Spleen (tissue), 11 donors: ENCODE results near the gene POLE. TPM values are rescaled to one million over a fixed set of nuclear protein-coding genes. Genes with fewer than 3 reads are reported as not detected.
A peak's percentile ranks its signal among the peaks of the same experiment; 100 is the strongest.

Experiments used
- DNase-seq: peaks from one replicate; pipeline ENCODE4 v3.0.0-alpha.2; 2020
- H3K27ac ChIP-seq, 8 donors: fragments of 200-600 bp; sonication (generic) in 7 of 8; 1 replicate in 4 of 8; 2 replicates in 4 of 8; pipeline versions ENCODE4 v1.5.0 to v1.8.0; 2016 to 2021; ENCODE audit warnings: inconsistent platforms in 4 of 8, mild to moderate bottlenecking in 4 of 8, moderate library complexity in 1 of 8
- H3K27me3 ChIP-seq, 7 donors: fragments of 200-600 bp; sonication (generic) in 6 of 7; replicated peaks in 1 of 7; 1 replicate in 4 of 7; 2 replicates in 3 of 7; pipeline versions ENCODE4 v1.5.0 to v1.8.0; 2016 to 2021; ENCODE audit warnings: inconsistent platforms in 3 of 7, mild to moderate bottlenecking in 1 of 7
- H3K36me3 ChIP-seq, 6 donors: fragments of 200-600 bp; sonication (generic) in 5 of 6; 1 replicate in 4 of 6; 2 replicates in 2 of 6; pipeline versions ENCODE4 v1.5.0 to v1.8.0; 2016 to 2021; ENCODE audit warnings: inconsistent platforms in 2 of 6
- H3K4me1 ChIP-seq, 6 donors: fragments of 200-600 bp; sonication (generic) in 5 of 6; 1 replicate in 3 of 6; 2 replicates in 3 of 6; pipeline versions ENCODE4 v1.5.0 to v1.8.0; 2016 to 2021; ENCODE audit warnings: inconsistent platforms in 3 of 6
- H3K4me3 ChIP-seq, 8 donors: fragments of 200-600 bp; sonication (generic) in 7 of 8; 1 replicate in 4 of 8; 2 replicates in 4 of 8; pipeline versions ENCODE4 v1.5.0 to v1.8.0; 2016 to 2021; ENCODE audit warnings: inconsistent platforms in 4 of 8, mild to moderate bottlenecking in 4 of 8, moderate library complexity in 2 of 8
- H3K9me3 ChIP-seq, 8 donors: fragments of 200-600 bp; sonication (generic) in 7 of 8; 1 replicate in 4 of 8; 2 replicates in 4 of 8; pipeline versions ENCODE4 v1.5.0 to v1.8.0; 2016 to 2021; ENCODE audit warnings: inconsistent platforms in 4 of 8
- CTCF ChIP-seq, 11 experiments: fragments of 200-600 bp in 7 of 11; fragments of 450-650 bp in 4 of 11; sonication (generic) in 4 of 11; IDR thresholded peaks in 8 of 11; conservative IDR thresholded peaks in 3 of 11; 1 replicate in 7 of 11; 2 replicates in 4 of 11; pipeline versions ENCODE4 v1.4.0 to v1.8.0; 2016 to 2021; ENCODE audit warnings: antibody characterized with exemption in 11 of 11, inconsistent platforms in 4 of 11, mild to moderate bottlenecking in 1 of 11
- POLR2A ChIP-seq, 3 donors: fragments of 450-650 bp; IDR thresholded peaks; one replicate each; pipeline ENCODE4 v1.5.1; 2017; ENCODE audit warnings: antibody characterized with exemption in 3 of 3, mild to moderate bottlenecking in 1 of 3
- POLR2AphosphoS5 ChIP-seq, 3 donors: sonication (generic); formaldehyde crosslinking; IDR thresholded peaks; one replicate each; pipeline ENCODE4 v1.5.1; 2017; ENCODE audit warnings: antibody characterized with exemption in 3 of 3
- WGBS, 5 donors: extraction: QIAGEN DNeasy Blood & Tissue Kit in 3 of 5; methylation state at CpG; one replicate each; pipeline versions ENCODE4 v1.1.5 to v1.1.7; 2013 to 2018; 5-methylcytosine and 5-hydroxymethylcytosine counted together
- intact Hi-C: fragments of 100-400 bp; cut with DNase I; formaldehyde crosslinking; loops from one replicate; pipeline ENCODE4 v1.15.0; 2023; ENCODE audit warnings: low total_unique reads
- polyA plus RNA-seq, 3 donors: library from polyadenylated mRNA; stranded (reverse); fragments of 200-250 nt; gene quantifications; one replicate each; pipeline ENCODE4 v1.2.1, GENCODE V29; 2013
- total RNA-seq, 7 donors: library from RNA; depleted of rRNA in 3 of 7; stranded (reverse); fragments of >200 nt in 3 of 7; fragmentation: NEBNext Ultra II Directional in 4 of 7; extraction: Animal tissue kit (Norgen Biotek cat#: 25700) in 4 of 7; gene quantifications; one replicate each; pipeline versions ENCODE4 v1.1.0 to v1.2.1, GENCODE V29; 2016 to 2021
- donor health status: healthy with polysubstance abuse.
- donor health status: DM: no; HTN: no; CAD: no; lungs with moderate emphysema.
- donor health status: DM: no; HTN: no; CAD: no.
- donor health status: Bipolar disorder and iron deficiency.
- donor health status: healthy.
- donor health status: DM: no; HTN: no; CAD: no.
- donor health status: DM: yes; HTN: yes; CAD: no.

The POLE gene
- total and polyA plus RNA-seq, 10 donors = 18.1 to 122 (median 89.4) TPM

- peaks cover 9 to 100% (median 95%) of the 10 kb centered on the region in 6 donors for H3K36me3 ChIP-seq
- 86 to 94% (median 89%) methylated on average over 16 to 30 of the region's 30 CpGs for WGBS, 5 donors
- intact Hi-C loops = no loop called here
Observed at GRCh38 chr12:132723015-132723763, 36.0 kb upstream of the POLE start.

GRCh38 chr12:132720606-132721345, 33.6 kb upstream of the POLE start:
- intact Hi-C loops = no loop called here

More at GRCh38 chr12:132723015-132723763, 36.0 kb upstream of the POLE start:
- H3K27me3 ChIP-seq = no peaks in the 10 kb centered on the region
- no peaks in the 10 kb centered on the region for H3K4me1 ChIP-seq
- TF ChIP-seq CTCF (IDR thresholded peaks at IDR 0.05 in 8 of 11, conservative IDR thresholded peaks at IDR 0.05 in 3 of 11) = no peak
- no peak for TF ChIP-seq POLR2AphosphoS5 (IDR thresholded peaks at IDR 0.05)
- no peak for TF ChIP-seq POLR2A (IDR thresholded peaks at IDR 0.05)
- DNase-seq = no peak
- H3K27ac ChIP-seq = no peak overlapping the region
- H3K9me3 ChIP-seq = no peaks in the 10 kb centered on the region
- H3K4me3 ChIP-seq = no peak overlapping the region

GRCh38 chr12:132719954-132720324, 32.8 kb upstream of the POLE start:
- no peak overlapping the region for H3K27ac ChIP-seq
- intact Hi-C loops = no loop called here
- no peak for DNase-seq
- H3K36me3 ChIP-seq = peaks cover 3 to 100% (median 85%) of the 10 kb centered on the region in 6 donors
- no peak overlapping the region for H3K4me3 ChIP-seq
- TF ChIP-seq CTCF (IDR thresholded peaks at IDR 0.05 in 8 of 11, conservative IDR thresholded peaks at IDR 0.05 in 3 of 11) = no peak
- TF ChIP-seq POLR2AphosphoS5 (IDR thresholded peaks at IDR 0.05) = no peak
- TF ChIP-seq POLR2A (IDR thresholded peaks at IDR 0.05) = no peak
- WGBS, 5 donors = 89 to 95% (median 92%) methylated on average over 12 of the region's 12 CpGs
- no peaks in the 10 kb centered on the region for H3K4me1 ChIP-seq
- H3K9me3 ChIP-seq = no peaks in the 10 kb centered on the region
- H3K27me3 ChIP-seq = no peaks in the 10 kb centered on the region

More at GRCh38 chr12:132720606-132721345, 33.6 kb upstream of the POLE start:
- Histone ChIP-seq H3K9me3 (no peaks in the 10 kb centered on the region), H3K4me3 (no peak overlapping the region), H3K27ac (no peak overlapping the region), H3K4me1 (no peaks in the 10 kb centered on the region), H3K36me3 (peaks cover 3 to 100% (median 90%) of the 10 kb centered on the region in 6 donors), H3K27me3 (no peaks in the 10 kb centered on the region)
- 93 to 95% (median 95%) methylated on average over 25 of the region's 25 CpGs for WGBS, 5 donors
- DNase-seq = no peak
- TF ChIP-seq POLR2A (IDR thresholded peaks at IDR 0.05) (no peak), CTCF (IDR thresholded peaks at IDR 0.05 in 8 of 11, conservative IDR thresholded peaks at IDR 0.05 in 3 of 11) (no peak), POLR2AphosphoS5 (IDR thresholded peaks at IDR 0.05) (peak in 1 of 3 donors; percentile 51)
